Hematopoietic multipotent progenitor cell treated with erythropoietin and hydrocortisone succinate and interleukin-3 and kit ligand, for 17 days (in vitro differentiated cells): ENCODE measurements around the gene OR7C1.
A peak's percentile ranks its signal among the peaks of the same experiment; 100 is the strongest.
"Not testable (repeated sequence)": the region's sequence is repeated elsewhere in the genome, so short reads cannot be mapped to it uniquely, and the experiment has no call there.

Experiments used
- DNase-seq: peaks from one replicate; pipeline ENCODE4 v3.0.0-alpha.2; 2015; ENCODE audit warnings: low spot score

OR7C1 gene

DNA sequence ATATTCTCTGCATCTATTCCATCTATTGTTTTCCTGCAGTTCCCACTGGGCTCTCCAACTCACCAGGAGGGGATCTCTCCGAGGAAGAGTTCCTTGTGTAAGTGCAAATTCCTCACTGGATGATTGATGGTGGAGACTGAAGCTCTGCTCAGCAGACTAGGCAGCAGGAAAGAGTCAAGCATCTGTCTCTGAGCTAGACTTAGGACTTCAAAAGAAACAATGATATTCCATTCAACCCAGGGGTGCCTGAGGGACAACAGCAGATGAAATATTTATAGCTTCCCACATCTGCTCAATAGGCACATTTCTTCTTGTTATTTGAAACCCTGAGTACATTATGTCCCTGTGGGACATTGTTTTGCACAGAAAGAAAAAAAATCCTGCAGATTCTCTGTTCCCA, at the start of gene OR7C1, which contains the start of gene OR7A5:
Gene OR7C1 (minus strand): TSS at position 175 of the 400 bp plus-strand sequence. CDS start 35,049 bp downstream, outside the sequence.
Gene OR7A5 (minus strand): TSS at position 175 of the 400 bp plus-strand sequence. CDS start 6,944 bp downstream, outside the sequence.
- no peak for DNase-seq

DNA sequence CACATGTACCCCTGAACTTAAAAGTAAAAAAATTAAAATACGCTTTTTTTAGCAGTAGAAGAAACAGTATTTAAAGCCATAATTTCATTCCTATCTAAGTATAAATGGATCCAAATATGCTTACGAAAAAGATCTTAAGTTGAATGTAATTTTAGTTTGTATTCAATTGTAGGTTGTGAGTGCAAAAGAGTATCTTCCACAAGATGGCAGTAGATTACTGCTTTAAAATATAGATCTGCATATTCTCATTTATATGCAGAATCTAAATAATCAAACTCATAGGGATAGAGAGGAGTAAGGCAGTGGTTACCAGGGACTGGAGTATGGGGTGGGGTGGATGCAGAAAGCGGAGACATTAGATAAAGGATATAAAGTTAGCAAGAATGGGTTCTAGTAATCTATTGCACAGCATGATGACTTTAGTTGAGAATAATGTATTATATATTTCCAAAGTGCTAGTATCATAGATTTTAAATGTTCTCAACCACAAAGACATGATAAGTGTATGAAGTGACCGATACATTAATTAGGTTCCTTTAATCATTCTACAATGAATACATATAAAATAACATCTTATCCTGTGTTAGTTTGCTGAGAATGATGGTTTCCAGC, 36.7 kb upstream of the OR7C1 start:
- DNase-seq, result peak; percentile 10

DNA sequence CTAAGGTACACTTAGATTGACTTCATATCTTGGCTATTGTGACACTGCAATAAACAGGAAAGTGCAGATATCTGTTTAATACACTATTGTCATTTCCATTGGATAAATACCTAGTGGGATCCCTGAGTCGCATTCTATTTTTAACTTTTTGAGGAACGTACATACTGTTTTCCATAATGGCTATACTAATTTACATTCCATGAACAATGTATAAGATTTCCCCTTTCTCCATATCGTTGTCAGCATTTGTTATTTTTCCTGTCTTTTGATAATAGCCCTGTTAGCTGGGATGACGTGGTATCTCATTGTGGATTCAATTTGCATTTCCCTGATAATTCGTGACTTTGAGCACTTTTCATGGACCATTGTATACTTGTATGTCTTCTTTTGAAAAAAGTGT, 33.5 kb upstream of the OR7C1 start:
- DNase-seq, result no peak

DNA sequence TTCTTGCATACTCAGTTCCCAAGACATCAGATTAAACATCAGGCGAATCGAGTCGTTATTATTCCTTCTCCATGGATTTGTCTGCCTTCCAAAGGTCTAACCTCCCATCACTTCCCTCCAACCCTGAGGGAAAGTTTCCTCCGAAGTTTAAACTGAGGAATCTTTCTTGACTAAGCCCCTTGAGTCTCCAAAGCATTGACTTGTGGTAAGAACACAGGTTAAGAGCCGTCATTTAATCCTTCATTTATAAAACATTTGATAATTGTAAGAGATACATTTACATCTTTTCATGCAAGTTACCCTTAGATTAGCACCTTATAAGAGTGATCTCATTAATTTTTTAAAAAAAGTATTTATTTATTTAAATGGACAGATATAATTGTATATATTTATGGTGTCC, 13.8 kb upstream of the OR7C1 start, which contains the start of gene OR7A10:
Gene OR7A10 (minus strand): TSS at position 101 of the 400 bp plus-strand sequence. CDS start 7,045 bp downstream, outside the sequence.
- no peak for DNase-seq

DNA sequence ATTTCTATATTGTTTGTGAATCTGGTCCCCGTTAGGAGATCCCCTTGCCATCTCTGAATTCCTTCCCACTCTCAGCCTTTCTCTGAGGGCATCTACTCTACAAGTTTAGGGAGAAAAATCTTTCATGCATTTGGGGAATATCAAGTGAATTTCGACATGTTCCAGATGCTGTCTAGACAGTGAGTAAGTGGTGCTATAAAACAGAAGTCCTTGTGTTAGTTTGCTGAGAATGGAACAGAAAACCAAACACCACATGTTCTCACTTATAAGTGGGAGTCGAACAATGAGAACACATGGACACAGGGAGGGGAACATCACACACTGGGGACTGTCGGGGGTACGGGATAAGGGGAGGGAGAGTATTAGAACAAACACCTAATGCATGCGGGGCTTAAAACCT, 8.6 kb upstream of the OR7C1 start:
- no peak for DNase-seq

DNA sequence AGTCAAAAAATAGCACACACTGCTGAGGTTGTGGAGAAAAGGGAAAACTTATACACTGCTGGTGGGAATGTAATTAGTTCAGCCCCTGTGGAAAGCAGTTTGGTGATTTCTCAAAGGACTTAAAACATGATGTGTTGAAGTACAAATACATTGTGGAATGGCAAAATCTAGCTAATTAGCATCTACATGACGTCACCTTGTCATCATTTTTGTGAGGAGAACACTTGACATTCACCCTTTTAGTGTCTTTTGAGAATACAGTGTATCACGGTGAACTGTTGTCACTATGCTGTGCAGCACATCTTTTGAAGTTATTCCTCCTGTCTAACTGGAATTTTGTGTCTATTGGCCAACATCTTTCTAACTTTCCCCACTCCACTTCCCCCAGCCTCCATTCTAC, 8.2 kb upstream of the OR7C1 start:
- no peak for DNase-seq

DNA sequence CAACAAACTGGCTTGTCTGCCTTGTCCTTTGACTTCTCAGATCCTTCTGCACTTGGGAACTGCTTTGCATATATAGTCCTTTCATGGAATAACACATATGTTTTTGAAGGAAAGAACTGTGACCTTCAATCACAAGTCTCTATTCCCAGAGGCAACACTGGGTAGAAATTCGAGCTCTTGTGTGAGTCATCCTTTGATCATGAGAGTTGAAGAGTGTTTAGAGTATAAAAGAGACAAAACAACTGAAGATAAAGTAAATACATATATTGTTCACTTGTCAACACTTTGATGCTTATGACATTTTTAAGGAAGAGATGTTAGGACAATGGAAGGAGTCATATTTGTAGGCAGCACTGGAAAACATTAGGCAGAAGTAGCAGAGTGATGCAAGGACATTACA, 5.2 kb upstream of the OR7C1 start:
- no peak for DNase-seq

DNA sequence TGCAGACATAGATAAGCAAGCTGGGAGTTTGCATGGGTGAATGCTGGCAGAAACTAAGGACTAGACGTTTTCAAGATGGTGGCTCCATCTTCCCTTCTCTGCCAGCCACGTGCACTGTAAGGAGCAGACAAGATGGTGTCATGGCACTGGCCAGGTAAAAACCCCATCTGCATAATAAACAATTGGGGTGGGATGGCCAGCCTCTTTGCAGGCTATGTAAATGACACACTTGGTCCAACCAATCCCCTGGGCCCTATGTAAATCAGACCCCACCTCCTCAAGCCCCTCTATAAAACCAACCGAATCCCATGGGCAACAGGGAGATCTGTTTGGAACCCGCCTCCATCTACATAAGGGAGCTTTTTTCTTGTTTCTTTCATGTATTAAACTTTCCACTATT, 2.4 kb upstream of the OR7C1 start:
- DNase-seq, result no peak

DNA sequence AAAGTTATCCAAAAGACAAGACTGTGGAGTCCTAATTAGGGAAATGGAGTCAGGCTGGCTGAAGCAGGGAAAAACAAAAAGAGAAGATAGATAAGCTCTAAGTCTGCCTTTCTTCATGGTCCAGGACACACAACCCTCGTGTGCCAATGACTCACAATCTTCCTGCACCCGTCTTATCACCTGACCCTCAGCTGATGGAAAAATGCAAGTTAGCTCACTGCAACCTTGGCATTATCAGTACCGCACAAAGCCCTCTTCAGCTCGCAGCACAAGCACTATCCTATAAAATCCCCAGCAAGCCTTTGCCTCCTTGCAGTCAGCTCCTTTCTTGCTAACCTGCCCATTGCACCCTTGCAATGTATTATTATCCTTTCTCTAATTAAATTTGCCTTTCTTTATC, 4.3 kb downstream of the OR7C1 start:
- no peak for DNase-seq

DNA sequence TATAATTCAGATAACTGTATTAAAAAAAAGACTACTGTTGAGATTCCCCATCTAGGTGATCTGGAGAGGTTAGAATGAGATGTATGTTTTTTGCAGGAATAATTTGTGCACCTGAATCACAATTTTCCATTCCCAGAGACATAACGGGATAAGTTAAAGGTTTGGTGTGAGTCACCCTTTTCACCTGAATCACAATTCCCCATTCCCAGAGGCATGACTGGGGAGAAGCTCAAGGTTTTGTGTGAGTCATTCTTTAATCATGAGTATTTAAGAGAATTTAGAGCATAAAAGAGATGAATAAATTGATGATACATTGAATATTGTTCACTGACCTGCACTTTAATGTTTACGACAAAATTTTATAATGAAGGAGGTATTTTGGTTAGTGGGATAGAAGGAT, 9.0 kb downstream of the OR7C1 start:
- DNase-seq, result no peak

DNA sequence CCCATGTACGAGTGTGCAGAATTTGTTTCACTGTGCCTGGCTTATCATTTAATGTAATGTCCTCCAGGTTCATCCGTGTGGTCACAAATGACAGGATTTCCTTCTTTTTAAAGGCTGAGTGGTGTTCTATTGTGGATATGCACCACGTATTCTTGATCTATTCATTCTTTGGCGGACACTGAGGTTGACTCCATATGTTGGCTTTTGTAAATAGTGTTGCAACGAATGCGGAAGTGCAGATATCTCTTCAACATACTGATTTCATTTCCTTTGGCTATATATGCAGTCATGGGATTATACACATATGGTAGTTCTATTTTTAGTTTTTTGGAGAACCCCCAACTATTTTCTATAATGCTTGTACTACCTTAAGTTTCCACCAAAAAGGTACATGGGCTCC, 13.0 kb downstream of the OR7C1 start:
- no peak for DNase-seq

DNA sequence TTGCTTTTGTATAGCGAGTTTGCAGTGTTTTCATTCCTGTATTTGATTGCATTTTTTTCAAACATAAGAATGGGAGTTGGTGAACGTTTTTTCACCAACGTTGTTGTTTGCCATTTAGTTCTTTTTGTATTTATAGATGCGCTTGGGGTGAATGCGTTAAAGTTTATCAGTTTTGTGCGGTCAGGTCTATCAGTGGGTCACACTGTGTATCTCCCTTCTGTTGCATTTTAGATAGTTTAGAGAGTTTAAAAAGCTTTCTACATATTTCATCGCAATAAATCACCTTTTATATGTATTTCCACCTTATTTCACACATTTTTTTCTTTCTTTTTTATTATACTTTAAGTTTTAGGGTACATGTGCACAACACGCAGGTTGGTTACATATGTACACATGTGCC, 16.4 kb downstream of the OR7C1 start:
- DNase-seq, result no peak

DNA sequence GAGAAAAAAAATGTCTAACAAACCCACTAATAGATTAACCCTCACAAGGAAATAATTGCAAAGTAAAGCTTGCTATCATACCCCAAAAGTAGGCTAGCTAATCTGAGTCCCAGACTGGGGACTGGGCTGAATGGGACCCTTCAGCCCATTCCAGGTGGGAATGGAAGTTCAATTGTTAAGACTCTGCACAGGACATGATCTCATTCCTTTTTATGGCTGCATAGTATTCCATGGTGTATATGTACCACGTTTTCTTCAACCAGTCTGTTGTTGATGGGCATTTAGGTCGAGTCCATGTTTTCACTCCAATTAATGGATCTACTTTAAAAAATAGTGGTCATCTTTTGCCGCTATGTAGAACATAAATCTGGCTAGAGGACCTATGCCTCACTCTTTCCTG, 17.9 kb downstream of the OR7C1 start:
- DNase-seq, result no peak

DNA sequence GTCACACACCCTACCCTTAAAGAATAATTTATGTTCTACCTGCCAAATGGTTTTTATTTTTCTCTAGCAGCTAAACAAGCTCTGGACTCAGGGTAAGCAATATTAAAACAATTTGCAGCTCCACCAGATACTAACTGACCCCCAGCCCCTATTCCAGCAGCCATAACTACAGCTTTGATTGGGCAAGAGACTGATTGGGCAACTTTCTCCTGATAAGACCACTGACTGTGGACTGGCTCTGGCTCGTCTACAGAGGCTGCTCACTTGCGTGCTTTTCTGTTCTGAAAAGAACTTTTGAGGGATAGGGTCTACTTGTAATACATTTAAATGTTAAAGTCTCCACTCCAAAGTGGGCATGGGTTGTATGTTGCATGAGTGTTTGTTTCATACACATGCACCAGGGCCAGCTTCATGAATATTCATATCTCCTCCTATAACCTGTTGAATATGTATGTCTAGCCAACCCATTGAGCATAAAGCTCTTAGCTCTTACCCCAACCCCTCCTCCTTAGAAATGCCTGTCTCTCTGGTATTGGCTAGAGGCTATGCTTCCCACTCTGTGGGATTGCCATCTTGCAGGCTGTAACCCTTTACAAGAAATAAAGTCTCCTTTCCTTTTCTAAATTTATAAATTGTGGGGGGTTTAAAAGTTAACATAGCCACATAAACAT, 19.9 kb downstream of the OR7C1 start:
- no peak for DNase-seq

DNA sequence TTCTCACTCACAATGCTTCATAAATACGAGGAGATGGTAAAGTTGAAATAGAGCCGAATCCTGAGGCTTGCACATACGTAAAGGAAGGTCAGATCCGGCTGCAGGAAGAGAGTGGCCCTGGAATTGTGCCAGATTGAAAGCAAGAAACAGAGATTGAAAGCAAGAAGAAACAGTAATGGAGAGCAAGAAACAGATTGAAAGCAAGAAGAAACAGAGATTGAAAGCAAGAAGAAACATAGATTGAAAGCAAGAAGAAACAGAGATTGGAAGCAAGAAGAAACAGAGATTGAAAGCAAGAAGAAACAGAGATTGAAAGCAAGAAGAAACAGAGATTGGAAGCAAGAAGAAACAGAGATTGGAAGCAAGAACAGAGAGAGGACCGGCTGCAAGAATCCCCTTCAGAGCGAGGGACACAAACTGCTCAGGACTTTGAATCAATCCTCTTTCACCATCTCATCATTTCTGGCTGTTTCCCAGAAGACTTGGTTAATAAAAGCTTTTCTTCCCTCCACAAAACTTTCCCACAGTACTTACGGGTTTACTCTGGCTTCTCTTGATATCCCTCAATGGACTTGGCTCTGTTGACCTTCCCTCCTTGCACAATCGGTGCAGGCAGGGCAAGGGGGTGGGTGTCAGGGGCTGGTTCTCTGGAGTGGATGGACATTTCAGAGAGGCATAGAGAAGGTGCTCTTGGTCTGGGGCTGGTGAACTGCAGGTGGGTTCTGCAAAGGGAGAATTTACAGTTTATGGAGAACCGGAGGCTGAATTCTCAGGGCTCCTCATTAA, 25.5 kb downstream of the OR7C1 start:
- DNase-seq, result no peak

DNA sequence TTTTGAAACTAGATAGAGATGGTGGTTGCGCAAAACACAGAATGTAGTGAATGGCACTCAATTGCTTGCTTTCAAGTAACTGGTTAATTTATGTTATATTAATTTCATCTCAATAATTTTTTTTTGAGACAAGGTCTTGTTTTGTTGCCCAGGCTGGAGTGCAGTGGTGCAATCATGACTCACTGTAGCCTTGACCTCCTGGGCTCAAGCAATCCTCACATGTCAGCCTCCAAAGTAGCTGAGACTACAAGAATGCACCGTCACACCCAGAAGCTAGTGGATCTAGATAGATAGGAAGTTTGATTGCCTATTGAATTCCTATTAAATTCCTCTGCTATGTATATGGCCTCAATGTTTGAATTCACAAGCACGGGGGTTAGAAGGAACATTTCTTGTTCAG, 30.2 kb downstream of the OR7C1 start:
- DNase-seq, result no peak

DNA sequence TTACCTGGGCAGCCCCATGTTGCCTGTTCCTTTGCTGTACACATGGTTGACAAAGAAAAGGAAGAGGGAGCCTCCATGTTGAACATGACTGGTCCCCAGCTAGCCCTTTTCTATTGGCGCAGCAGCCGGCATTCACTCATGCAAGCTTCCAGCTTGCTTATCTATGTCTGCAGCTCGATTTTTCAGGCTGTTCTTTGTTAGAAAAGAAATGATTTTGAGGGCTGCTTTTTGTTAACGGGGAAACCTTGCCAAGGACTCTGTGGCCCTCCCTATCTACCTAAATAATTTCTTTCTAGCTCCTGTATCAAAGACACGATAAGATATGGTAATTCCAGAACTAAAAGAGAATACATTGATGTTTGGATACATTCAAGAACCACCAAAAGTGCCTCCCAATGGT, 36.2 kb downstream of the OR7C1 start:
- DNase-seq, result no peak

DNA sequence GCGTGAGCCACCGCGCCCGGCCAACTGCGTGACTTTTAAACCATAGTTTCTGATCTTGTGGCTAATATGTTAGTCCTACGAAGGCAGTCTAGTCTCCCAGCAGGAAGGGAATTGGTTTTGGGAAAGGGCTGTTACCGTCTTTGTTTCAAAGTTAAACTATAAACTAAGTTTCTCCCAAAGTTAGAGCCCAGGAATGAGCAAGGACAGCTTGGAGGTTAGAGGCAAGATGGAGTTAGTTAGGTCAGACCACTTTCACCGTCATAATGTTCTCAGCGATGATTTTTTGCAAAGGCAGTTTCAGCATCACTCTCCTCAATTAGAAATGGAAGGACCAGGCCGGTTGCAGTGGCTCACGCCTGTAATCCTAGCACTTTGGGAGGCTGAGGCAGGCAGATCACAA, 39.0 kb downstream of the OR7C1 start:
- no peak for DNase-seq

DNA sequence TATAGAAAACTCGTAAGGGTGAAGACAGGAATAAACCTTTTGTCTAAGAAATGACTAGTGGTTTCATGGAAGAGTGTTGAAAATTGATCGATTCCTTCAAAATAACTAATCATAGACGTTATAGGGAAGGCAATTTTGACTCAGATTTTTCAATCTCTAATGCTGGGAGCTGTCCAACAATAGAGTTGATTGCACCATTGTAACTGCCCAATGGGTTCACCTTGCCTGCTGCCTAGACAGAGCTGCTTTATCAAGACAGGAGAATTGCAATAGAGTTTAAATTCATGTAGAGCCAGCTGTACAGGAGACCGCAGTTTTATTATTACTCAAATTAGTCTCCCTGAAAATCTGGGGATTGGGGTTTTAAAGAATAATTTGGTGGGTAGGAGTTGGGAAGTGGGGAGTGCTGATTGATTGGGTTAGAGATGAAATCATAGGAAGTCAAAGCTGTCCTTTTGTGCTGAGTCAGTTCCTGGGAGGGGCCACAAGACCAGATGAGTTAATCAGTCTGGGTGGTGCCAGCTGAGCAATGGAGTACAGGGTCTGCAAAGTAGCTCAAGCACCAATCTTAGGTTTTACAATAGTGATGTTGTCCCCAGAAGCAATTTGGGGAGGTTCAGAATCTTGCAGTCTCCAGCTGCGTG, 39.8 kb downstream of the OR7C1 start:
- DNase-seq, result no peak

DNA sequence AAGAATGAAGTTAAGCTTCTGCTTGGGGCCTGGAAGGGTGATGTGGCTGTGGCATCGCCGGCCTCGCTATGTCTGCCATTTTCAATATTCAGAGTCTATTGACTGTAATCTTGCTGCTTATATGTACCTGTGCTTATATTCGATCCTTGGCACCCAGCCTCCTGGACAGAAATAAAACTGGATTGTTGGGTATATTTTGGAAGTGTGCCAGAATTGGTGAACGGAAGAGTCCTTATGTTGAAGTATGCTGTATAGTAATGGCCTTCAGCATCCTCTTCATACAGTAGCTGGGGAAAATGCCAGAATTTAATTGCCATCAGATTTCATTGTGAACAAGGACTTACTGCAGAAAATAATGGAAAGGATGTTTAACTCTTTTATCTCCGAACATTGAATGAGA, 42.7 kb downstream of the OR7C1 start:
- DNase-seq, result not testable (repeated sequence)

DNA sequence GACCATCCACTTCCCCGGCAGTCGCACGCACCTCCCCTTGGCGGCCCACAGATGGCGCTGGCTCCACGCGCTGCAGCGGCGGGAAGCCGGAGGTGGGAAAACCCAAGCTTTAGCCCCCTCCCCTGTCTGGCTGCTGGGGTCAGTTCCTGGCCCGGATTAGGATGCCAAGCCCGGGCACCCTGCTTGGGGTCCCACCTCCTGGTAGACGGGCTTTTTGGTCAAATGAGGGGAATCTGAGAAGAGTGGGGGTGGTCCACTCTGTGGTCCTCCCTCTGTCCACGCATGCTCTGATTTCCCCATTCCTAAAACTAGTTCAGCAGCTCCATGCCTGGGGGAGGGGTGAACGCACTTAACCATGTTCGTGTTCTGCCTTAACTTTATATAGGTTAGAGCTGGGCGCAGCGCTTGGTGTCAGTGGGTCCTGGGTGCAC, 48.5 kb downstream of the OR7C1 start:
- DNase-seq, result no peak

DNA sequence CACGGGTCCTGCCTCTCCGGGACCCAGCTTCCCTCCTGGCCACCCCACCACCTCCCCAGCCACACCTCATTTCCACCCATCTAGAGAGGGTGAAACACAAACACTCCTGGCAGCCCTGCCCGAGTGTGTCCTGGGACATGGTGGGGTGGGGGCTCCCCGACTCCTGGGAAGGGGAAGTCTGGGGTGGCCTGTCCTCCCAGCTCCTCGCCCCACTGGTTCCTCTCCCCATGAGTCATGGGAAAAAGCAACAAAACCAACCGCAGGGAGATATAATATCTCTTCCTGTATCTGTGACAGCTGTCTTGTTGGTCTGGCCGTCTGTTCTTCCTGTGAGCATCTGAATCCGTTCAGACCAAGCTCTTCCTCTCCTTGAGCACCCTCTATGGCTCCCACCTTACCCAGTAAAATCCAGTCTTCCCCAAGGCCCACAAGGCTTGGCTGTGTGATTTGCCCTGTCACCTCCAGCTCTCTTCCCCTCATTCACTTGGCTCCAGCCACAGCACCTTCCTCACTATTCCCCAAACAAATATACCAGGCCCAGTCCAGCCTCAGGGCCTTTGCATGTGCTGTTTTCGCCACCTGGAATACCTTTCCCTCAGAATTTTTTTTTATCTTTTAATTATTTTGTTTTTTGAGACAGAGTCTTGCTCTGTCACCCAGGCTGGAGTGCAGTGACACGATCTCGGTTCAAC, 49.7 kb downstream of the OR7C1 start:
- not testable (repeated sequence) for DNase-seq
